Upper lobe of left lung (tissue), 6 donors: ENCODE measurements around the gene PLXNA4. TPM values are rescaled to one million over a fixed set of nuclear protein-coding genes. Genes with fewer than 3 reads are reported as not detected.

Experiments
- ATAC-seq, 2 donors: fragments of 200-7000 bp; cut with Tn5 transposase; one replicate each; pipeline ENCODE4 v1.9.1; 2022; ENCODE audit warnings: mild to moderate bottlenecking in 2 of 2, moderate library complexity in 2 of 2; ENCODE audit not compliant: low FRiP score in 2 of 2
- DNase-seq, 2 donors: peaks; one replicate each; pipeline ENCODE4 v3.0.0-alpha.2; 2019 to 2020
- H3K27ac ChIP-seq, 4 donors: fragments of 200-600 bp; sonication (generic); one replicate each; pipeline ENCODE4 v1.5.1; 2016 to 2019
- H3K27me3 ChIP-seq, 4 donors: fragments of 200-600 bp; sonication (generic); one replicate each; pipeline ENCODE4 v1.5.1; 2017 to 2019
- H3K36me3 ChIP-seq, 4 donors: fragments of 200-600 bp; sonication (generic); one replicate each; pipeline ENCODE4 v1.5.1; 2016 to 2019
- H3K4me1 ChIP-seq, 4 donors: fragments of 200-600 bp; sonication (generic); one replicate each; pipeline ENCODE4 v1.5.1; 2018 to 2019
- H3K4me3 ChIP-seq, 4 donors: fragments of 200-600 bp; sonication (generic); one replicate each; pipeline ENCODE4 v1.5.1; 2017 to 2019; ENCODE audit warnings: mild to moderate bottlenecking in 2 of 4, moderate library complexity in 1 of 4
- H3K9me3 ChIP-seq, 4 donors: fragments of 200-600 bp; sonication (generic); one replicate each; pipeline ENCODE4 v1.5.1; 2018 to 2019
- EP300 ChIP-seq, 4 donors: sonication (generic); formaldehyde crosslinking; IDR thresholded peaks; one replicate each; pipeline ENCODE4 v1.5.1; 2017; ENCODE audit warnings: antibody characterized with exemption in 4 of 4, control low read depth in 2 of 4
- POLR2A ChIP-seq, 4 donors: fragments of 450-650 bp; IDR thresholded peaks; one replicate each; pipeline ENCODE4 v1.5.1; 2016 to 2017; ENCODE audit warnings: antibody characterized with exemption in 4 of 4, mild to moderate bottlenecking in 2 of 4
- POLR2AphosphoS5 ChIP-seq, 2 donors: sonication (generic); formaldehyde crosslinking; IDR thresholded peaks; one replicate each; pipeline ENCODE4 v1.5.1; 2017; ENCODE audit warnings: antibody characterized with exemption in 2 of 2
- WGBS, 2 donors: methylation state at CpG; one replicate each; pipeline ENCODE4 v1.1.5; 2017 to 2018; 5-methylcytosine and 5-hydroxymethylcytosine counted together
- total RNA-seq, 6 donors: library from RNA; depleted of rRNA in 4 of 6; stranded (reverse); fragments of >200 nt in 4 of 6; gene quantifications; one replicate each; pipeline versions ENCODE4 v1.1.0 to v1.2.1, GENCODE V29; 2016 to 2021
- TF ChIP-seq, protein P1 (sequence below), 6 experiments: fragments of 450-650 bp in 4 of 6; fragments of 200-600 bp in 2 of 6; sonication (generic) in 2 of 6; IDR thresholded peaks; one replicate each; pipeline ENCODE4 v1.5.1; 2016 to 2019; ENCODE audit warnings: antibody characterized with exemption in 6 of 6
- donor health status: DM: no; HTN: no; CAD: no; lungs with moderate emphysema.
- donor health status: DM: no; HTN: yes; CAD: no; lungs with severe emphysema.

PLXNA4 gene
- total RNA-seq, 6 donors from 2014 or later, result 1.1 to 5.9 (median 2.6) TPM

- no peak for ATAC-seq
- H3K4me1 ChIP-seq, result no peaks in the 10 kb centered on the region
- no peak for DNase-seq
- no peak overlapping the region for H3K27ac ChIP-seq
- no peaks in the 10 kb centered on the region for H3K36me3 ChIP-seq
- 69% methylated on average over 8 of the region's 8 CpGs for WGBS, 2 donors
- no peaks in the 10 kb centered on the region for H3K9me3 ChIP-seq
- TF ChIP-seq POLR2A (IDR thresholded peaks at IDR 0.05) (no peak), EP300 (IDR thresholded peaks at IDR 0.05) (no peak), POLR2AphosphoS5 (IDR thresholded peaks at IDR 0.05) (no peak)
- TF ChIP-seq, protein P1, sequence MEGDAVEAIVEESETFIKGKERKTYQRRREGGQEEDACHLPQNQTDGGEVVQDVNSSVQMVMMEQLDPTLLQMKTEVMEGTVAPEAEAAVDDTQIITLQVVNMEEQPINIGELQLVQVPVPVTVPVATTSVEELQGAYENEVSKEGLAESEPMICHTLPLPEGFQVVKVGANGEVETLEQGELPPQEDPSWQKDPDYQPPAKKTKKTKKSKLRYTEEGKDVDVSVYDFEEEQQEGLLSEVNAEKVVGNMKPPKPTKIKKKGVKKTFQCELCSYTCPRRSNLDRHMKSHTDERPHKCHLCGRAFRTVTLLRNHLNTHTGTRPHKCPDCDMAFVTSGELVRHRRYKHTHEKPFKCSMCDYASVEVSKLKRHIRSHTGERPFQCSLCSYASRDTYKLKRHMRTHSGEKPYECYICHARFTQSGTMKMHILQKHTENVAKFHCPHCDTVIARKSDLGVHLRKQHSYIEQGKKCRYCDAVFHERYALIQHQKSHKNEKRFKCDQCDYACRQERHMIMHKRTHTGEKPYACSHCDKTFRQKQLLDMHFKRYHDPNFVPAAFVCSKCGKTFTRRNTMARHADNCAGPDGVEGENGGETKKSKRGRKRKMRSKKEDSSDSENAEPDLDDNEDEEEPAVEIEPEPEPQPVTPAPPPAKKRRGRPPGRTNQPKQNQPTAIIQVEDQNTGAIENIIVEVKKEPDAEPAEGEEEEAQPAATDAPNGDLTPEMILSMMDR (IDR thresholded peaks at IDR 0.05), result no peak
- no peak overlapping the region for H3K4me3 ChIP-seq
- no peaks in the 10 kb centered on the region for H3K27me3 ChIP-seq
These were observed 426.6 kb downstream of the PLXNA4 start for GRCh38 chr7:132149436-132150304.

DNA sequence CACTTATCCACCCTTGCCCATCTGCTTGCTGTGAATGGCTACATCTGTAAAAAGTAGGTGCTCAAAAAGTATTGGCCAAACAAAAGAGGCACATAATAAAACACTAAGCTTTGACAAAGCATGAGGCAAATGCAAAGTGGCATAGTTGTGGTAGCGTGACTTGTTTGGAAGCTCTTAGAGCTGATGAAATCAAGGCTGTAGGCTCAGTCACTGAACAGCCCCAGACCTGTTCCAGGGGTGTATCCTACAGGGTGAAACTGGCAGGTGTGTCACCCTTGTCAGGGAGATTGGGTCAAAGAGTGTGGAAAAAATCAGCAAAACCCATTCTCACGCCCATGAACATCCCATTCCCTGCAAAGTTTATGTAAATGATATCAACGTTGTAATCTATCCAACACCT, 427.4 kb downstream of the PLXNA4 start:
- H3K4me1 ChIP-seq, result no peaks in the 10 kb centered on the region
- H3K36me3 ChIP-seq, result no peaks in the 10 kb centered on the region
- WGBS, 2 donors, result 80 to 91% methylated on average over 3 of the region's 3 CpGs
- ATAC-seq (no peak), DNase-seq (no peak)
- no peak overlapping the region for H3K27ac ChIP-seq
- H3K9me3 ChIP-seq, result no peaks in the 10 kb centered on the region
- TF ChIP-seq EP300 (IDR thresholded peaks at IDR 0.05) (no peak), POLR2A (IDR thresholded peaks at IDR 0.05) (no peak), POLR2AphosphoS5 (IDR thresholded peaks at IDR 0.05) (no peak)
- TF ChIP-seq, protein P1 (IDR thresholded peaks at IDR 0.05), result no peak
- no peak overlapping the region for H3K4me3 ChIP-seq
- H3K27me3 ChIP-seq, result no peaks in the 10 kb centered on the region

DNA sequence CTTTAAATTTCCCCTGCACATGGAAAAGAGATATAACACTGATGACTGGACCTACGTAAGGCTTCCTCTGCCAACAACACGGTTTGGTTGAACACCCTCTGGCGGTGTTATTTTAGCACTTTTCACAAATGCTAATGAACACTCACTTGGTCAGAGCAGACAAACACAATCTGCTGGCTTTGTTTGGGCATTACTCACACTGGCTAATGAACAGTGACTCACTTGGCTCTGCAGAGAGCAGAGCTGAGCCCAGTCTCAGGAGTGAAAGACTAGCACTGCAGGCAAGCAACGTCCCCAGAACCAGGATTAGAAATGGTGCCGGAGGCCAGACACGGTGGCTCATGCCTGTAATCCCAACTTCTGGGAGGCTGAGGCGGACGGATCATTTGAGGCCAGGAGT, 430.8 kb downstream of the PLXNA4 start:
- DNase-seq, result no peak
- Histone ChIP-seq H3K27me3 (no peaks in the 10 kb centered on the region), H3K9me3 (no peaks in the 10 kb centered on the region), H3K27ac (no peak overlapping the region), H3K36me3 (no peaks in the 10 kb centered on the region), H3K4me1 (no peaks in the 10 kb centered on the region), H3K4me3 (no peak overlapping the region)
- ATAC-seq, result peak in 1 of 2 donors; percentile 93
- 76 to 82% methylated on average over 8 of the region's 8 CpGs for WGBS, 2 donors
- TF ChIP-seq POLR2AphosphoS5 (IDR thresholded peaks at IDR 0.05) (no peak), POLR2A (IDR thresholded peaks at IDR 0.05) (no peak), EP300 (IDR thresholded peaks at IDR 0.05) (no peak)
- TF ChIP-seq, protein P1 (IDR thresholded peaks at IDR 0.05), result no peak

- no peaks in the 10 kb centered on the region for H3K9me3 ChIP-seq
- ATAC-seq (no peak), DNase-seq (no peak)
- H3K4me1 ChIP-seq, result no peaks in the 10 kb centered on the region
- H3K36me3 ChIP-seq, result no peaks in the 10 kb centered on the region
- 74 to 87% methylated on average over 6 to 9 of the region's 9 CpGs for WGBS, 2 donors
- TF ChIP-seq POLR2A (IDR thresholded peaks at IDR 0.05), result no peak
- no peak for TF ChIP-seq POLR2AphosphoS5 (IDR thresholded peaks at IDR 0.05)
- no peak for TF ChIP-seq EP300 (IDR thresholded peaks at IDR 0.05)
- TF ChIP-seq, protein P1 (IDR thresholded peaks at IDR 0.05), result no peak
- no peak overlapping the region for H3K27ac ChIP-seq
- H3K4me3 ChIP-seq, result no peak overlapping the region
- H3K27me3 ChIP-seq, result no peaks in the 10 kb centered on the region
These were observed 431.2 kb downstream of the PLXNA4 start for GRCh38 chr7:132145063-132145462.

GRCh38 chr7:132142006-132142405, 434.3 kb downstream of the PLXNA4 start:
- DNase-seq, result no peak
- TF ChIP-seq POLR2AphosphoS5 (IDR thresholded peaks at IDR 0.05) (no peak), EP300 (IDR thresholded peaks at IDR 0.05) (no peak), POLR2A (IDR thresholded peaks at IDR 0.05) (no peak)
- TF ChIP-seq, protein P1 (IDR thresholded peaks at IDR 0.05), result no peak
- H3K4me1 ChIP-seq, result no peaks in the 10 kb centered on the region
- H3K27ac ChIP-seq, result no peak overlapping the region
- no peak overlapping the region for H3K4me3 ChIP-seq
- 78 to 82% methylated on average over 3 of the region's 3 CpGs for WGBS, 2 donors
- H3K9me3 ChIP-seq, result no peaks in the 10 kb centered on the region
- no peaks in the 10 kb centered on the region for H3K36me3 ChIP-seq
- no peaks in the 10 kb centered on the region for H3K27me3 ChIP-seq
- no peak for ATAC-seq
